Sigmoid colon (tissue), 7 donors: ENCODE results near the gene RUNDC3A. TPM values are rescaled to one million over a fixed set of nuclear protein-coding genes. Genes with fewer than 3 reads are reported as not detected.
"Not testable (repeated sequence)": the region's sequence is repeated elsewhere in the genome, so short reads cannot be mapped to it uniquely, and the experiment has no call there.

Source experiments
- DNase-seq: peaks from one replicate; pipeline ENCODE4 v3.0.0-alpha.2; 2019
- H3K27ac ChIP-seq, 4 donors: fragments of 200-600 bp; sonication (generic); one replicate each; pipeline ENCODE4 v1.5.1; 2016 to 2019; ENCODE audit warnings: mild to moderate bottlenecking in 1 of 4
- H3K27me3 ChIP-seq, 3 donors: fragments of 200-600 bp; sonication (generic); one replicate each; pipeline ENCODE4 v1.5.1; 2019; ENCODE audit warnings: mild to moderate bottlenecking in 1 of 3
- H3K36me3 ChIP-seq, 4 donors: fragments of 200-600 bp; sonication (generic); one replicate each; pipeline ENCODE4 v1.5.1; 2016 to 2019
- H3K4me1 ChIP-seq, 4 donors: fragments of 200-600 bp; sonication (generic); one replicate each; pipeline ENCODE4 v1.5.1; 2017 to 2019
- H3K4me3 ChIP-seq, 4 donors: fragments of 200-600 bp; sonication (generic); one replicate each; pipeline ENCODE4 v1.5.1; 2017 to 2019; ENCODE audit warnings: mild to moderate bottlenecking in 2 of 4, moderate library complexity in 1 of 4
- H3K9me3 ChIP-seq, 4 donors: fragments of 200-600 bp in 3 of 4; sonication (generic) in 3 of 4; one replicate each; pipeline versions ENCODE4 v1.5.1 to v1.6.1; 2013 to 2019
- EP300 ChIP-seq, 4 donors: sonication (generic); formaldehyde crosslinking; IDR thresholded peaks; one replicate each; pipeline ENCODE4 v1.6.1; 2017; ENCODE audit warnings: antibody characterized with exemption in 4 of 4
- POLR2A ChIP-seq, 2 donors: fragments of 450-650 bp; IDR thresholded peaks; one replicate each; pipeline ENCODE4 v1.6.1; 2016; ENCODE audit warnings: antibody characterized with exemption in 2 of 2, mild to moderate bottlenecking in 2 of 2, moderate library complexity in 2 of 2
- POLR2AphosphoS5 ChIP-seq, 4 donors: sonication (generic); formaldehyde crosslinking; IDR thresholded peaks; one replicate each; pipeline ENCODE4 v1.6.1; 2017; ENCODE audit warnings: antibody characterized with exemption in 4 of 4
- WGBS, 2 donors: extraction: QIAGEN DNeasy Blood & Tissue Kit; methylation state at CpG; one replicate each; pipeline ENCODE4 v1.1.7; 2013; 5-methylcytosine and 5-hydroxymethylcytosine counted together
- intact Hi-C: fragments of 100-400 bp; cut with DNase I; formaldehyde crosslinking; loops from one replicate; pipeline ENCODE4 v1.15.1; 2023
- polyA plus RNA-seq, 3 donors: library from polyadenylated mRNA; stranded (reverse); fragments of 200-250 nt; gene quantifications; one replicate each; pipeline ENCODE4 v1.2.3, GENCODE V29; 2013
- total RNA-seq, 4 donors: library from RNA; depleted of rRNA; stranded (reverse); fragments of >200 nt; gene quantifications; one replicate each; pipeline ENCODE4 v1.1.0, GENCODE V29; 2016
- TF ChIP-seq, protein P1 (sequence below), 4 experiments: fragments of 450-650 bp in 3 of 4; fragments of 200-600 bp in 1 of 4; IDR thresholded peaks; one replicate each; pipeline ENCODE4 v1.5.1; 2016 to 2019; ENCODE audit warnings: antibody characterized with exemption in 4 of 4, mild to moderate bottlenecking in 3 of 4, moderate library complexity in 2 of 4
- donor health status: healthy with polysubstance abuse.
- donor health status: Bipolar disorder and iron deficiency.
- donor health status: healthy.

The RUNDC3A gene
- total and polyA plus RNA-seq, 7 donors, result 0.46 to 10.5 (median 2.5) TPM

DNA sequence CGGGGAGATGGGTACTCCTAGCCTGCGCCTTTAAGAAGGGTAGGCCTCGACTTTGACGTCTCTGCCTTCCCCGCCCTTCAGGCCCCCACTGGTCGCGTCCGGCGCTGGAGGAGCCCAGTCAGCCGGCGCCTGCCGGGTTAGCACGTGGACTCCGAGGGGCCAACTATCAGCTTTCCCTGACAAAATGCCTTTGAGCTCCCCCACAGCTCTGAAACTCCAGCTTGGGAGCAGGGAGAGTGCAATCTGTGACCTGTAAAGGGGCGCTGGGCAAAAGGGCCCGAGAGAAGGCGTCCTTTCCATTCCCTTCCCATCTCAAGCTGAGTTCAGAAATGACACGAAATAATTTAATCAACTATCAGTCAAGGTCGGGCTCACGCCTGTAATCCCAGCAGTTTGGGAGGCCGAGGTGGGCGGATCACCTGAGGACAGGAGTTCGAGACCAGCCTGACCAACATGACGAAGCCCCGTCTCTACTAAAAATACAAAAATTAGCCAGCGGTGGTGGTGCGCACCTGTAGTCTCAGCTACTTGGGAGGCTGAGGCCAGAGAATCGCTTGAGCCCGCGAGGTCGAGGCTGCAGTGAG lies 18.6 kb downstream of the RUNDC3A start:
- no peaks in the 10 kb centered on the region for H3K27me3 ChIP-seq
- peak in 3 of 4 donors; percentile 48 to 80 (median 54) for TF ChIP-seq POLR2AphosphoS5 (IDR thresholded peaks at IDR 0.05)
- peak in 1 of 4 donors; percentile 72 for TF ChIP-seq EP300 (IDR thresholded peaks at IDR 0.05)
- TF ChIP-seq, protein P1, sequence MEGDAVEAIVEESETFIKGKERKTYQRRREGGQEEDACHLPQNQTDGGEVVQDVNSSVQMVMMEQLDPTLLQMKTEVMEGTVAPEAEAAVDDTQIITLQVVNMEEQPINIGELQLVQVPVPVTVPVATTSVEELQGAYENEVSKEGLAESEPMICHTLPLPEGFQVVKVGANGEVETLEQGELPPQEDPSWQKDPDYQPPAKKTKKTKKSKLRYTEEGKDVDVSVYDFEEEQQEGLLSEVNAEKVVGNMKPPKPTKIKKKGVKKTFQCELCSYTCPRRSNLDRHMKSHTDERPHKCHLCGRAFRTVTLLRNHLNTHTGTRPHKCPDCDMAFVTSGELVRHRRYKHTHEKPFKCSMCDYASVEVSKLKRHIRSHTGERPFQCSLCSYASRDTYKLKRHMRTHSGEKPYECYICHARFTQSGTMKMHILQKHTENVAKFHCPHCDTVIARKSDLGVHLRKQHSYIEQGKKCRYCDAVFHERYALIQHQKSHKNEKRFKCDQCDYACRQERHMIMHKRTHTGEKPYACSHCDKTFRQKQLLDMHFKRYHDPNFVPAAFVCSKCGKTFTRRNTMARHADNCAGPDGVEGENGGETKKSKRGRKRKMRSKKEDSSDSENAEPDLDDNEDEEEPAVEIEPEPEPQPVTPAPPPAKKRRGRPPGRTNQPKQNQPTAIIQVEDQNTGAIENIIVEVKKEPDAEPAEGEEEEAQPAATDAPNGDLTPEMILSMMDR (IDR thresholded peaks at IDR 0.05), result no peak
- TF ChIP-seq POLR2A (IDR thresholded peaks at IDR 0.05), result no peak
- H3K27ac ChIP-seq, result peak overlapping the region; percentile 94 to 99 (median 97)
- H3K4me1 ChIP-seq, result peaks cover 0 to 41% (median 28%) of the 10 kb centered on the region in 4 donors
- peaks cover 3 to 7% (median 5%) of the 10 kb centered on the region in 4 donors for H3K36me3 ChIP-seq
- no peaks in the 10 kb centered on the region for H3K9me3 ChIP-seq
- peak overlapping the region; percentile 57 to 97 (median 75) for H3K4me3 ChIP-seq
- WGBS, 2 donors, result 20 to 26% methylated on average over 31 of the region's 31 CpGs
- intact Hi-C loops, result no loop called here
- DNase-seq, result peak; percentile 99

DNA sequence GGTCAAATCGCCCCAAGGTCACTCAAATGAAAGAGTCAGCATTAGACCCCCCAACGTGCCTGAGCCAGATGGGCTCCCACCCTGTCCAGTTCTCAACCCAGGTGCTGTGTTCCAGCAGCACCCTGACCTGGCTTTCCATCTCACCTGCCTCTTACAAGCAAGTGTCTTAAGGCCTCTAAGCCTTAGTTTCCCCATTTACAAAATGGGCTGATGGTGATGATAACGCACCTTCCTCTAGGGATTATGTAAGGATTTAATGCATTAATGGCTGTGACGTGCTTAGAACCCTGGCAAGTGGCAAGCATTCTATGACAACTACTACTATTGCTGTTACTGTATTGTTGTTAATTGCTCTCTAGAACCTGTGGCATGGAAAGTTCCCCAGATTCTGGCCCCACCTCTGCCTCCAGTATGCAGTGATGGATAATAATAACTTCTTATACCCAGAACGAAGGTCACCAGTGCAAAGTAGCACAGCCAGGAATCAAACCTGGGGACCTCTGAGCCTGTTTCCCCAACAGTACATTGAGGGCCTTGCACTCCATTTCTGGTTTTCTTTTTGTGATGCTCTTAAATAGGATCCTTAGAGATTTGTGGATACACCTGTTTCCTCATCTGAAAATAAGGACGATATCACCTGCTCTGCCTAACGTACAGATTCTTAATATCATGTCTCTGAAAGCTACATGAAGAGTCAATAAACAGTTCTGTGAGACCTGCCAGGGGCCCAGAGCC lies 19.5 kb downstream of the RUNDC3A start:
- TF ChIP-seq, protein P1 (IDR thresholded peaks at IDR 0.05), result no peak
- TF ChIP-seq POLR2AphosphoS5 (IDR thresholded peaks at IDR 0.05), result no peak
- TF ChIP-seq EP300 (IDR thresholded peaks at IDR 0.05), result no peak
- TF ChIP-seq POLR2A (IDR thresholded peaks at IDR 0.05), result no peak
- DNase-seq, result no peak
- Histone ChIP-seq H3K36me3 (no peaks in the 10 kb centered on the region), H3K9me3 (no peaks in the 10 kb centered on the region), H3K27ac (no peak overlapping the region), H3K27me3 (no peaks in the 10 kb centered on the region), H3K4me1 (peaks cover 0 to 37% (median 26%) of the 10 kb centered on the region in 4 donors), H3K4me3 (no peak overlapping the region)
- intact Hi-C loops, result no loop called here
- WGBS, 2 donors, result 59 to 76% methylated on average over 7 of the region's 7 CpGs

DNA sequence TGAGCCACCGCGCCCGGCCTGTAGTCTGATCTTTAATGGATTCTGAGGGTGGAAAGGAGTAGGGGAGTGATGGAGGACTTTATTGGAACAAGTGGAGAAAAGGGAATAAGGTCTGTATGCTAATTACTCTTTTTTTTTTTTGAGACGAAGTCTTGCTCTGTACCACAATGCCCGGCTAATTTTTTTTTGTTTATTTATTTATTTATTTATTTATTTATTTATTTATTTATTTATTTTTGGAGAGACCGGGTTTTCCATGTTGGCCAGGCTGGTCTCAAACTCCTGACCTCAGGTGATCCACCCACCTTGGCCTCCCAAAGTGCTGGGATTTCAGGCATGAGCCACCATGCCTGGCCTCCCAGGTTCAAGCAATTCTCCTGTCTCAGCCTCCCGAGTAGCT lies 21.1 kb downstream of the RUNDC3A start:
- WGBS, 2 donors, result 84 to 92% methylated on average over 7 of the region's 7 CpGs
- peaks cover 0 to 23% (median 13%) of the 10 kb centered on the region in 4 donors for H3K4me1 ChIP-seq
- H3K27me3 ChIP-seq, intact Hi-C loops, H3K27ac ChIP-seq, H3K9me3 ChIP-seq, H3K36me3 ChIP-seq, DNase-seq, H3K4me3 ChIP-seq: not testable (repeated sequence)

DNA sequence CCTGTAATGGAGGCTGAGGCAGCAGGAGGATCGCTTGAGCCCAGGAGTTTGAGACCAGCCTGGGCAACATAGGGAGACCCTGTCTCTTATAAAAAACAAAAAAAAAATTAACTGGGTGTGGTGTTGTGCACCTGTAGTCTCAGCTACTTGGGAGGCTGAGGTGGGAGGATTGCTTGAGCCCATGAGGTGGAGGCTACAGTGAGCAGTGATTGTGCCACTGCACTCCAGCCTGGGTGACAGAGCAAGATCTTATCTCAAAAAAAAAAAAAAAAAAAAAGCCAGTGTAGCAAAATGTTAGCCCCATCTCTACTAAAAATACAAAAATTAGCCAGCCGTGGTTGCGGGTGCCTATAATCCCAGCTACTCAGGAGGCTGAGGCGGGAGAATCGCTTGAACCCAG lies 21.9 kb downstream of the RUNDC3A start:
- DNase-seq, H3K4me3 ChIP-seq, H3K9me3 ChIP-seq, intact Hi-C loops, H3K36me3 ChIP-seq, H3K27ac ChIP-seq, H3K27me3 ChIP-seq: not testable (repeated sequence)
- 91 to 92% methylated on average over 5 of the region's 5 CpGs for WGBS, 2 donors
- H3K4me1 ChIP-seq, result peaks cover 0 to 23% (median 13%) of the 10 kb centered on the region in 4 donors

DNA sequence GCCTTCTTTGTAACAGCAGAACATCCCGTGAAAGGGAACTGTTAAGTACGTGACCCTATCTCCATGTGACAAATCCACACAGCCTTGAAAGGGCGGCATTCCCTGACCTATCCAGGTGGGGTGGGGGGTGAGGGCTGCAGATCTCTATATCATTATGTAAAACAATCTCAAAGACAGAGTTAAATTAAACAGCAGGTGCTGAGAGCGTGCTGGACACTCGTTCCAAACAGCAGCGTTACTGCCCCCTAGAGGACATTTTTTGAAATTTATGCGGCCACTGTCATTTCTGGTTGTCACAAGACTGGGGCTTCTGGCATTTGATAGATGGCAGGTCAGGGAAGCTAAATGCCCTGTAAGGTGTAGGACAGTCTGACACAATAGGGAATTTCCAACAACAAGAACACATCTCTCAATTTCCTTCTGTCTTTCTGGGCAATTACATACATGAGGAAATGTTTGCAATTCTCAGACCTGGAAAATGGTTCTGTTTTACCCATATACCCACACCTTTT lies 22.9 kb downstream of the RUNDC3A start:
- TF ChIP-seq POLR2AphosphoS5 (IDR thresholded peaks at IDR 0.05) (peak in 1 of 4 donors; percentile 28), EP300 (IDR thresholded peaks at IDR 0.05) (no peak), POLR2A (IDR thresholded peaks at IDR 0.05) (no peak)
- TF ChIP-seq, protein P1 (IDR thresholded peaks at IDR 0.05), result peak; percentile 66 to 81 (median 72)
- intact Hi-C loops, result loop anchor here (1.0 kb wide), 1 partner anchor 121 kb away; no protein-coding TSS in a partner anchor
- H3K4me1 ChIP-seq, result peaks cover 0 to 14% (median 8%) of the 10 kb centered on the region in 4 donors
- WGBS, 2 donors, result 2 to 9% methylated on average over 7 of the region's 7 CpGs
- no peak overlapping the region for H3K4me3 ChIP-seq
- no peak overlapping the region for H3K27ac ChIP-seq
- no peaks in the 10 kb centered on the region for H3K9me3 ChIP-seq
- no peak for DNase-seq
- H3K36me3 ChIP-seq, result no peaks in the 10 kb centered on the region
- no peaks in the 10 kb centered on the region for H3K27me3 ChIP-seq
